GM18909 (cell line): ENCODE results near the gene KLHL24.
"Not testable (repeated sequence)": the region's sequence is repeated elsewhere in the genome, so short reads cannot be mapped to it uniquely, and the experiment has no call there.

Experiments used
- ATAC-seq: cut with Tn5 transposase; IDR thresholded peaks from one replicate; pipeline ENCODE4 v1.9.1; 2021; ENCODE audit warnings: mild to moderate bottlenecking; ENCODE audit not compliant: unreplicated experiment, poor library complexity

Gene KLHL24

GRCh38 chr3:183692436-183692835 lies 57.0 kb downstream of the KLHL24 start:
- no peak for ATAC-seq

GRCh38 chr3:183695569-183696364 lies 60.3 kb downstream of the KLHL24 start:
- ATAC-seq: no peak

GRCh38 chr3:183697123-183697609 lies 61.7 kb downstream of the KLHL24 start:
- no peak for ATAC-seq

DNA sequence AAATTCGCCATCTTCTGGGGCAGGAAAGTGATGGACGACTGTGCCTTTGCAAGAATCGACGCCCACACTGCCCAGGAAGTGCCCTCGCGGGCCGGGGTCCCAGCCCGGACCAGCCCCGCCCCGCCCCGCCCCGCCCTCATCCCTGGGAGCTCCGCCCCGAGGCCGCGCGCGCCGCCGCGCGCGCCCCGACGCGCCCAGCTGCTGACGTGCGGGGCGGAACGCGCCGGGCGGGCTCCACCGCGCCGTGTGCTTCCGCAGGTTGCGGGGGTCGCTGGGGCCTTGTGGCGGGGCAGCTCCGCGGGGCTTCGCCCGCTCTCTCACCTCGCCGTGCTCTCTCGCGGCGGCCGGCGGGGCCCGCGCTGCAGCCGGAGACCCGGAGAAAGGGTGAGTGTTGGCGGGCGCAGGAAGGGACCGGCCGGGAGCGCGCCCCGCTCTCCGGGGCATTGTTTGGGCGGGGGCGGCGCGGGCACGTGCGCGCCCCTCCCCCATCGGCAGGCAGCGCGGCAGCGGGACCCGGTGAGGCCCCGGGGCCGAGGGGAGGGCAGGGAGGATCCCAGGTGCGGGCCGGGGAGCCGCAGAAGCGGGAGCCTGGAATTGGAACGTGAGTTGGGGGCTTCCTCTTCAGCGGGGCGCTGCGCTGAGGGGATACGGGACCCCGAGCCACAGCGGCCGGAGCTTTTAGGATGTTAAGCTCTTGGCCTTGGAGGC lies 62.3 kb downstream of the KLHL24 start, which contains the start of gene YEATS2:
Gene YEATS2 (plus strand): TSS at position 188 of the 708 bp plus-strand sequence. CDS start 17,366 bp downstream, outside the sequence.
- peak; percentile 77 for ATAC-seq

DNA sequence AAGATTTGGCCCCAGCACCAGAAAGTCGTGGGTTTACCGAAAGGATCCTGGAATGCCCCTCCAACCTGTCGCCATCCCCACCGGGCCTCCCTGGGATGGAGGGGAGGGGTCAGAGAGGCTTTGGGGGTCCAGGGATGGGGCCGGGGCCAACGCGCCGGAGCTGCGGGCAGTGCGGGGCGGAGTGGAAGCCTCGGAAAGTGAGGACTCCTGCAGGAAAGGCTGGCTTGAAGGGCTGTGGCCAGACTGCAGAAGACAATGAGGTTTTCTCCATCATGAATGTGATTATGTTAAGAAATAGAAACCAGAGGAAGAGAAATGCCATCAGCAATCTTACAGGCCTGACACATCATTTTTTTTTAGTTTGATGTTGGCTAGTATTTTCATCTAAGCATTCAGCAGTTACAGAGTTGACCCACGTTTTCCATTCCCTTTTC lies 62.9 kb downstream of the KLHL24 start:
- peak; percentile 25 for ATAC-seq

- no peak for ATAC-seq
Observed at GRCh38 chr3:183698756-183699155, 63.3 kb downstream of the KLHL24 start.

DNA sequence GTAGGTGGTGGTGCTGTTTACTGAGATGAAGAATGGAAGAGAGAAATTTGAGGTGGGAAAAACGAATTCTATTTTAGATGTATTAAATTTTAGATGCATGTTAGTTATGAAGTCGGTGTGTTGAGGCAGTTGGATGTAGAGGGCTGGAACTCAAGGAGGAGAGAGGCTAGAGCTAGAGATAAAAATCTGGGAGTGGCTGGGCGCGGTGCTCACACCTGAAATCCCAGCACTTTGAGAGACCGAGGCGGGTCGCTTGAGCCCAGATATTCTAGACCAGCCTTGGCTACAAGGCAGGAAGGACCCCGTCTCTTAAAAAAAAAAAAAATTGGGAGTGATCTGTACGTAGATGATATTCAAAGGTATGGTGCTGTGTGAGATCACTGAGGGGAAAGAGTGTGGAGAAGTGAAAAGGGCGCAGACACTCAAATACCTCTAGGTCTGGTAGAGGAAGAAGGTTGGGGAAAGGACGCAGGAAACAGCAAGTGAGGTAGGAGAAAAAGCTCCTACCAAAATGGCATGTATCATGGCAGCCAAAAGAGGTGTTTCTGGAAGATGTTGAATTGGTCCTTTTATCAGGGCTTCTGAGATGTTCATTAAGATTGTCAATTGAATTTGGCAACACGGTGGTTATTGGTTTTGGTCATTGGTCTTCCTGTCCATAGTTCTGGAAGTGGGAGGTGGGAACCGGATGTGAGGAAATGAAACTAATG lies 64.0 kb downstream of the KLHL24 start:
- no peak for ATAC-seq

- ATAC-seq: no peak
Observed at GRCh38 chr3:183701744-183702143, 66.3 kb downstream of the KLHL24 start.

GRCh38 chr3:183703892-183704291 lies 68.5 kb downstream of the KLHL24 start:
- not testable (repeated sequence) for ATAC-seq

GRCh38 chr3:183710231-183710630 lies 74.8 kb downstream of the KLHL24 start:
- no peak for ATAC-seq

DNA sequence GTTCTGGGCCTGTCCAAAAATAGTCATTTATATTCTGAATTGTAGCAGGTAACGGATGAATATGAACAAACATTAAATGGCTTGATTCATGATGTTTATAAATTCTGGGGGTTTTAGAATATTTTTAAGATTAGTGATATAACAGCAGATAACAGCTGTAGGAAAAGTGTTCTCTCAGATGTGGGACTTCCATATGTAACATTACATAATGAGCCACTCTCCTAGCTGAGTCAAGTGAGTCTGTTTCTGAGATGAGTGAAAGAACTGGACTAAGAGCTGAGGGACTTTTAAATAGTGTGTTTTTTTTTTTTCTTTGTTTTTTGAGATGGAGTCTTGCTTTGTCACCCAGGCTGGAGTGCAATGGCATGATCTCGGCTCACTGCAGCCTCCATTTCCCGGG lies 76.1 kb downstream of the KLHL24 start:
- no peak for ATAC-seq

DNA sequence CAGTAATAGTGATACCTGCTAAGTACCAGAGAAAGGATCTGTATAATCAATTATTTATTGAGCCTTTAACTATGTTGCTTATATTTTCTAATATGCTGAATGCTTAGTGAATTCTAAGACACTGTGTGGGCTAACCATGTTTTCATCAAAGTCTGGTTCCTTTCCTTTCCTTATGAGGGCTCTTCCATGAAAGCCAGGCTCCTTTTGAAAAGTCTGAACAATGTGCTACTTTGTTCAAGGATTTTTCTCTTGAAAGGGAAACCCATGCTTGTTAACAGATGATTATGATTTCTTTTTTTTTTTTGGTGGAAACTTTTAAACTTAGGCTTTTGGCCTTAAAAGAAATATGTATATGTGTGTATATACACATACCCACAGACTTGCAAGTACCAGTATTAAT lies 79.2 kb downstream of the KLHL24 start:
- ATAC-seq: no peak

- no peak for ATAC-seq
Observed at GRCh38 chr3:183718012-183718411, 82.6 kb downstream of the KLHL24 start.

- no peak for ATAC-seq
Observed at GRCh38 chr3:183725387-183725786, 90.0 kb downstream of the KLHL24 start.

- no peak for ATAC-seq
Observed at GRCh38 chr3:183728204-183728603, 92.8 kb downstream of the KLHL24 start.

DNA sequence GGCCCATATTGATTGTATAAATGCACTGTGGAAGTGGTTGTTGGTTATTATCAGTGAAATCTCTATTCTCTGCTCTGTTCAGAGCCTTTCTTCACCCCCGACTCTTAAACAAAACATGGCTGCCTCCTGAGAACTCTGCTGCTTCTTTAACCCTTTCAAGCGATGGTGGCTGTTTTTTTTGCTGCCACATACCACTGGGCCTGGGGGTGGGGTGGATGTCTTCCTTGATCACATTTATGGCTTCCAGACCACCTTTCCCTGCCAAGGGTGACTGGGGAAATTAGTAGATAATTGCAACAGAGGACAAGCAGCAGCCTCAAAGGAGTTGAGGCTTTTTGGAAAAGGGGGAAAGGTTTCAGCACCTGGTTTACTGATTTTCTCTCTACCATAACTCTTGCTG lies 94.9 kb downstream of the KLHL24 start:
- no peak for ATAC-seq

DNA sequence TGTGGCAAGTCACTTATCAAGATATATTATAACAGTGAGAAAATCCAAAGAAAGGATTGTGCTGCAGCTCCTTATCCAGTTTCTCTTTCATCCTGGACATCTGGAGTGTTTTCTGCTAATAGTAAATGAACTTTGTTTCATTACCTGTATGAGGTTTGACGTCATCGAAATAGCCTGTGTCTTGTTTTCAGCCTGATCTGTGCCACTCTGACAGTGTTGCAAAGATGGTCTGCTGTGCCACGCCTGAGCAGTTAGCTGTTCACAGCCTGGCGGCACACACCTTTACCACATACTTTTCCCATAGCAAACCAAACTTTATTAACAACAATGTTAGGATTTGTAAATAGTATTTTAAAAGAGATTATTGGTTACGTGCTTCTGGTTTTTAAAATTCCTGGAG lies 96.2 kb downstream of the KLHL24 start:
- ATAC-seq: no peak

DNA sequence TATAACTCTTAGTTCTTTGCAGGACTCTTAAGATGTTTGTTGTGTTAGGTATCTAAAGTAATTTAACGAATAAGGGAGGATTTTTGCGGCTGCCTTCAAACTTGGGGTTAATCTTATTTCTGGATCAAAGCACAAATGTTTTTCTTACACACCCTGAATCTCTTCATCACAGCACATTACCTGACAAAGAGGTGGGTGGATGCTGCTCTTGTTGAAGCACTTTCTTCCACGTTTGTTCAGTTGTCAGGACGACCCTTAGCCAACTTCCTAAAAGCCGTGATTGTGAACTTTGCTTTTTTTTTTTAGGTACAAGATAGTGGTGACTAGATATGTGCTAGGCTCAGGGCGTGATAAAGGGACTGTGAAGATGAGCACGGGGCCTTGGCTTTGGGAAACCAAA lies 98.1 kb downstream of the KLHL24 start:
- ATAC-seq: no peak
